SK-N-SH treated with all-trans-retinoic acid at 6 μM for 48 hours (cell line): ENCODE results near the gene SBF2.

Experiments
- ZFP30 ChIP-seq: fragments of 450-650 bp; formaldehyde crosslinking; IDR thresholded peaks from 2 replicates; pipeline ENCODE4 v1.5.0; 2022; ENCODE audit warnings: mild to moderate bottlenecking, moderate library complexity
- TF ChIP-seq, protein P1 (sequence below): fragments of 250-450 bp; sonication (Bioruptor Pico); IDR thresholded peaks from 2 replicates; pipeline ENCODE4 v1.8.0; 2020; ENCODE audit warnings: mild to moderate bottlenecking, moderate library complexity, borderline replicate concordance
- TF ChIP-seq, protein P2 (sequence below): fragments of 250-450 bp; sonication (Bioruptor Pico); IDR thresholded peaks from 2 replicates; pipeline ENCODE4 v1.5.1; 2020; ENCODE audit warnings: low read depth, mild to moderate bottlenecking, moderate library complexity

DNA sequence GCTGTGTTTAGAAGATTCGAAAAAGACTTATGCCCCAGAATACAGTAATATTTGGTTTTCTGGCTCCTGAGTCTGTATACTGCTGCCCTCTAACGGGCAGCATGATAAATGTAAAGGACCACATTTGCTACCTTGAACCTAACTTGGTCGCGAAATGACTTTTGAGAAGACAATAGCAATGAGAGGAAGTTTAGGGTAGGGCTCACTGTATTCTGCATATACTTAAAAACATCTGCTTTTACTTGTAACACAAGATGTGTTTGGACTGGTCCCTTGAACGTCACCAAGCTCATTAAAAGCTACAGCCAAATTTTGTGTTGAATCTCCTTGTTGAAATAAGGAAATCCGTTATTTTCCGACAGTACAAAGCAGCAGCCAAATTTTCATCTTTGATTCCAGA is 321.0 kb downstream of the SBF2 start:
- TF ChIP-seq, protein P1, sequence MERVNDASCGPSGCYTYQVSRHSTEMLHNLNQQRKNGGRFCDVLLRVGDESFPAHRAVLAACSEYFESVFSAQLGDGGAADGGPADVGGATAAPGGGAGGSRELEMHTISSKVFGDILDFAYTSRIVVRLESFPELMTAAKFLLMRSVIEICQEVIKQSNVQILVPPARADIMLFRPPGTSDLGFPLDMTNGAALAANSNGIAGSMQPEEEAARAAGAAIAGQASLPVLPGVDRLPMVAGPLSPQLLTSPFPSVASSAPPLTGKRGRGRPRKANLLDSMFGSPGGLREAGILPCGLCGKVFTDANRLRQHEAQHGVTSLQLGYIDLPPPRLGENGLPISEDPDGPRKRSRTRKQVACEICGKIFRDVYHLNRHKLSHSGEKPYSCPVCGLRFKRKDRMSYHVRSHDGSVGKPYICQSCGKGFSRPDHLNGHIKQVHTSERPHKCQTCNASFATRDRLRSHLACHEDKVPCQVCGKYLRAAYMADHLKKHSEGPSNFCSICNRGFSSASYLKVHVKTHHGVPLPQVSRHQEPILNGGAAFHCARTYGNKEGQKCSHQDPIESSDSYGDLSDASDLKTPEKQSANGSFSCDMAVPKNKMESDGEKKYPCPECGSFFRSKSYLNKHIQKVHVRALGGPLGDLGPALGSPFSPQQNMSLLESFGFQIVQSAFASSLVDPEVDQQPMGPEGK (CRISPR knock-in tag), result no peak
- no peak for TF ChIP-seq ZFP30 (CRISPR knock-in tag)
- TF ChIP-seq, protein P2, sequence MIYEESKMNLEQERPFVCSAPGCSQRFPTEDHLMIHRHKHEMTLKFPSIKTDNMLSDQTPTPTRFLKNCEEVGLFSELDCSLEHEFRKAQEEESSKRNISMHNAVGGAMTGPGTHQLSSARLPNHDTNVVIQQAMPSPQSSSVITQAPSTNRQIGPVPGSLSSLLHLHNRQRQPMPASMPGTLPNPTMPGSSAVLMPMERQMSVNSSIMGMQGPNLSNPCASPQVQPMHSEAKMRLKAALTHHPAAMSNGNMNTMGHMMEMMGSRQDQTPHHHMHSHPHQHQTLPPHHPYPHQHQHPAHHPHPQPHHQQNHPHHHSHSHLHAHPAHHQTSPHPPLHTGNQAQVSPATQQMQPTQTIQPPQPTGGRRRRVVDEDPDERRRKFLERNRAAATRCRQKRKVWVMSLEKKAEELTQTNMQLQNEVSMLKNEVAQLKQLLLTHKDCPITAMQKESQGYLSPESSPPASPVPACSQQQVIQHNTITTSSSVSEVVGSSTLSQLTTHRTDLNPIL (CRISPR knock-in tag), result no peak
